ENCODE data around the gene LYZL4.

LYZL4 gene

DNA sequence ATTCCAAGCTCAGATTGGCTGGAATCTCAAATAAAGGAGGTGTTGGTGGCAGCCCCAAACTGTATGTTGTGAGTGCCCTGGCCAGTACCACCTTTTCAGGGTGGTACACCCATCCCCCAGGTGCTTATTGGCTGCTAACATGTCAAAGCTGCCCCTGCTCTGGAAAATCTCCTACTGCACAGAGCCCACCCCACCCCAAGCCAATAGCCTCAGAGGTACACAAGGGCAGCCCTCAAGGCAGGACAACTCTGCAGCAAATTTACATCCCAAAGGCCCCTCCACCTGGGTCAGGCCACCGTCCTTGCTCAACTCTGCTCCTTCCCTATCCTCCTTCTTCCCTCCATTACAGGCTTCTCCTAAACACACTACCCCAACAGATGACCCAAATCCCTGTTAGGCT, 37.1 kb upstream of the LYZL4 start:
- H3K27ac ChIP-seq (replicated peaks), result no peak overlapping the region
- DNase-seq (ENCODE audit: low read depth in 1 of 2, low spot score in 1 of 2), result no peak
- no peak overlapping the region for H3K4me3 ChIP-seq (replicated peaks; ENCODE audit: insufficient read depth, low read length)
- no peaks in the 10 kb centered on the region for H3K27me3 ChIP-seq (ENCODE audit: insufficient read depth, poor library complexity, severe bottlenecking)
- TF ChIP-seq POLR2AphosphoS5 (IDR thresholded peaks at IDR 0.05; ENCODE audit: low read depth) (no peak), GABPA (IDR thresholded peaks at IDR 0.05; ENCODE audit: low read depth) (no peak), SPI1 (IDR thresholded peaks at IDR 0.05; ENCODE audit: borderline replicate concordance, low read depth) (no peak)
- TF ChIP-seq, protein P1, sequence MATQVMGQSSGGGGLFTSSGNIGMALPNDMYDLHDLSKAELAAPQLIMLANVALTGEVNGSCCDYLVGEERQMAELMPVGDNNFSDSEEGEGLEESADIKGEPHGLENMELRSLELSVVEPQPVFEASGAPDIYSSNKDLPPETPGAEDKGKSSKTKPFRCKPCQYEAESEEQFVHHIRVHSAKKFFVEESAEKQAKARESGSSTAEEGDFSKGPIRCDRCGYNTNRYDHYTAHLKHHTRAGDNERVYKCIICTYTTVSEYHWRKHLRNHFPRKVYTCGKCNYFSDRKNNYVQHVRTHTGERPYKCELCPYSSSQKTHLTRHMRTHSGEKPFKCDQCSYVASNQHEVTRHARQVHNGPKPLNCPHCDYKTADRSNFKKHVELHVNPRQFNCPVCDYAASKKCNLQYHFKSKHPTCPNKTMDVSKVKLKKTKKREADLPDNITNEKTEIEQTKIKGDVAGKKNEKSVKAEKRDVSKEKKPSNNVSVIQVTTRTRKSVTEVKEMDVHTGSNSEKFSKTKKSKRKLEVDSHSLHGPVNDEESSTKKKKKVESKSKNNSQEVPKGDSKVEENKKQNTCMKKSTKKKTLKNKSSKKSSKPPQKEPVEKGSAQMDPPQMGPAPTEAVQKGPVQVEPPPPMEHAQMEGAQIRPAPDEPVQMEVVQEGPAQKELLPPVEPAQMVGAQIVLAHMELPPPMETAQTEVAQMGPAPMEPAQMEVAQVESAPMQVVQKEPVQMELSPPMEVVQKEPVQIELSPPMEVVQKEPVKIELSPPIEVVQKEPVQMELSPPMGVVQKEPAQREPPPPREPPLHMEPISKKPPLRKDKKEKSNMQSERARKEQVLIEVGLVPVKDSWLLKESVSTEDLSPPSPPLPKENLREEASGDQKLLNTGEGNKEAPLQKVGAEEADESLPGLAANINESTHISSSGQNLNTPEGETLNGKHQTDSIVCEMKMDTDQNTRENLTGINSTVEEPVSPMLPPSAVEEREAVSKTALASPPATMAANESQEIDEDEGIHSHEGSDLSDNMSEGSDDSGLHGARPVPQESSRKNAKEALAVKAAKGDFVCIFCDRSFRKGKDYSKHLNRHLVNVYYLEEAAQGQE (IDR thresholded peaks at IDR 0.05; ENCODE audit: insufficient replicate concordance, low read depth), result no peak
- TF ChIP-seq, protein P2, sequence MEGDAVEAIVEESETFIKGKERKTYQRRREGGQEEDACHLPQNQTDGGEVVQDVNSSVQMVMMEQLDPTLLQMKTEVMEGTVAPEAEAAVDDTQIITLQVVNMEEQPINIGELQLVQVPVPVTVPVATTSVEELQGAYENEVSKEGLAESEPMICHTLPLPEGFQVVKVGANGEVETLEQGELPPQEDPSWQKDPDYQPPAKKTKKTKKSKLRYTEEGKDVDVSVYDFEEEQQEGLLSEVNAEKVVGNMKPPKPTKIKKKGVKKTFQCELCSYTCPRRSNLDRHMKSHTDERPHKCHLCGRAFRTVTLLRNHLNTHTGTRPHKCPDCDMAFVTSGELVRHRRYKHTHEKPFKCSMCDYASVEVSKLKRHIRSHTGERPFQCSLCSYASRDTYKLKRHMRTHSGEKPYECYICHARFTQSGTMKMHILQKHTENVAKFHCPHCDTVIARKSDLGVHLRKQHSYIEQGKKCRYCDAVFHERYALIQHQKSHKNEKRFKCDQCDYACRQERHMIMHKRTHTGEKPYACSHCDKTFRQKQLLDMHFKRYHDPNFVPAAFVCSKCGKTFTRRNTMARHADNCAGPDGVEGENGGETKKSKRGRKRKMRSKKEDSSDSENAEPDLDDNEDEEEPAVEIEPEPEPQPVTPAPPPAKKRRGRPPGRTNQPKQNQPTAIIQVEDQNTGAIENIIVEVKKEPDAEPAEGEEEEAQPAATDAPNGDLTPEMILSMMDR (IDR thresholded peaks at IDR 0.05; ENCODE audit: insufficient read depth, low read length), result no peak

DNA sequence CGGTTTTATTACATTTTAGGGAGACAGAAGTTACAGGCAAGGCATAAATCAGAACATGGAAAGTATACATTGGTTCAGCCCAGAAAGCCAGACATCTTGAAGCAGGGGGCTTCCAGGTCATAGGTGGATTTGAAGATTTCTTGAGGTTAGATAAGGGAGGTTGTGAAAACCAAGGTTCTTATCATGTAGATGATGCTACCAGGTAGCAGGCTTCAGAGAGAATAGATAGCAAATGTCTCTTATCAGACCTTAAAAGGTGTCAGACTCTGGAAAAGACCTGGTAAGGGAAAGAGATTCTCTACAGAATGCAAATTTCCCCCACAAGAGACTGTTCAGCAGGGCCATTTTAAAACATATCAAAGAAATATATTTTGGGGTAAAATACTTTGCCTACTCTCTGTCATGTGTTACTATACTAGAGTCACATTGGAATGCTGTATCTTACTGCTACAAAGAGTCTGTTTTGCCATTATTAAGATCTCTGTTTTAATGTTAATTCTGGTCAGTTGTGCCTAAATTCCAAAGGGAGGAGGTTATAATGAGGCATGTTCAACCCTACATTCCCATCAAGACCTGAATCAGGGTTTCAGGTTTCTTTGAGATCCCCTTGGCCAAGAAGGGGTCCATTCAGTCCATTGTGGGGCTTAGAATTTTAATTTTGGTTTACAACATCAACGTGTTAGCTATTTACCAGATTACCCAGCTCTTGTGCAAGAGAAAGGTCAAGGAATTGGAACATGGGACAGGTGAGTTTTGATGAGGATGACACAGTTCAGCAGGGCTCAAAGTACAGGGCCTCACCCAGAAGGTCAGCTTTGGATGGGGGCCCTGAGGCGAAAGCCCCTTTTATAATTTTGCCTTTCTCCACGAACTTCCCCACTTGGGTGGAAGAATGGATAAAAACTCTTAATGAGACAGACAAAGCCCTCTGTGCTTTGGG, 36.0 kb upstream of the LYZL4 start:
- H3K27ac ChIP-seq (replicated peaks), result no peak overlapping the region
- TF ChIP-seq GABPA (IDR thresholded peaks at IDR 0.05; ENCODE audit: low read depth) (no peak), POLR2AphosphoS5 (IDR thresholded peaks at IDR 0.05; ENCODE audit: low read depth) (no peak), SPI1 (IDR thresholded peaks at IDR 0.05; ENCODE audit: borderline replicate concordance, low read depth) (no peak)
- TF ChIP-seq, protein P1 (IDR thresholded peaks at IDR 0.05; ENCODE audit: insufficient replicate concordance, low read depth), result no peak
- H3K27me3 ChIP-seq (ENCODE audit: insufficient read depth, poor library complexity, severe bottlenecking), result no peaks in the 10 kb centered on the region
- H3K4me3 ChIP-seq (replicated peaks; ENCODE audit: insufficient read depth, low read length), result no peak overlapping the region
- DNase-seq (ENCODE audit: low read depth in 1 of 2, low spot score in 1 of 2), result no peak

DNA sequence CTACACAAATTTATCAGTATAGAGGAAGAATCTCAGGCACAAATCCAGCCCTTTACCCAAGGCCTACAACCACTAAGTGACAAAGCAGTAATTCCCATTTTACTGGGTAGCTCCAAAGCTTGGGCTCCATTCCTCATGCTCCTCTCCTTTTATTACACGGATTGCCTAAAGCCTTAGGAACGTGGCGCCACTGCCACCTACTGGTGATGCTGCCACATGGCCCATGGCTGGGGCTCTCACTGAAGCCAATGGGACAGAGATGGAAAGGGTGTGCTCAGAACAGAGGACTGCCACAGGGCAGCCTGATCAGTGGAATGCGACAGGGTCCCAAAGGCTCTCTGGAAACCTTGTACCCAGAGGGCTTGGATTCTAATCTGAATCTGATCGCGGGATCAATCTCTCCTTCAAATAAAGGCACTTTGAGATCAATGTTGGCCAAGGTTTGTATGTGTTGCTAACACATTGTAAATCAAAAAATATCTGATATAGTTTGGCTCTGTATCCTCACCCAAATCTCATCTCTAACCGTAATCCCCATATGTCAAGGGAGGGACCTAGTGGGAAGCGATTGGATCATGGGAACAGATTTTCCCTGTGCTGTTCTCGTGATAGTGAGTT, 33.5 kb upstream of the LYZL4 start:
- DNase-seq (ENCODE audit: low read depth in 1 of 2, low spot score in 1 of 2), result peak; percentile 30 to 79
- TF ChIP-seq, protein P2 (IDR thresholded peaks at IDR 0.05; ENCODE audit: insufficient read depth, low read length), result peak; percentile 98
- TF ChIP-seq GABPA (IDR thresholded peaks at IDR 0.05; ENCODE audit: low read depth) (no peak), POLR2AphosphoS5 (IDR thresholded peaks at IDR 0.05; ENCODE audit: low read depth) (no peak), SPI1 (IDR thresholded peaks at IDR 0.05; ENCODE audit: borderline replicate concordance, low read depth) (no peak)
- TF ChIP-seq, protein P1 (IDR thresholded peaks at IDR 0.05; ENCODE audit: insufficient replicate concordance, low read depth), result no peak
- no peak overlapping the region for H3K4me3 ChIP-seq (replicated peaks; ENCODE audit: insufficient read depth, low read length)
- no peak overlapping the region for H3K27ac ChIP-seq (replicated peaks)
- H3K27me3 ChIP-seq (ENCODE audit: insufficient read depth, poor library complexity, severe bottlenecking), result no peaks in the 10 kb centered on the region
